GM10248 (cell line): Measurements from ENCODE around the gene SYT17.

Experiments
- CTCF ChIA-PET: fragments of 300-600 bp; sonication (Branson Sonifier 250); formaldehyde crosslinking; extraction: SDS; loops from one replicate; lab custom pipeline; 2021; ENCODE audit warnings: antibody characterized with exemption; lab: Yijun Ruan, JAX
- POLR2A ChIA-PET: fragments of 350-650 bp; sonication (Branson Sonifier 250); formaldehyde crosslinking; extraction: SDS; loops from one replicate; lab custom pipeline; 2020; ENCODE audit warnings: antibody characterized with exemption; lab: Yijun Ruan, JAX
- DNase-seq: peaks from one replicate; pipeline ENCODE4 v3.0.0; 2012; ENCODE audit errors: extremely low spot score
- TF ChIP-seq, protein P1 (sequence below): IDR thresholded peaks from 2 replicates; pipeline ENCODE4 v1.5.1; 2012; ENCODE audit warnings: mild to moderate bottlenecking, low read depth; ENCODE audit errors: extremely low read depth, missing control alignments, control extremely low read depth

Gene SYT17

DNA sequence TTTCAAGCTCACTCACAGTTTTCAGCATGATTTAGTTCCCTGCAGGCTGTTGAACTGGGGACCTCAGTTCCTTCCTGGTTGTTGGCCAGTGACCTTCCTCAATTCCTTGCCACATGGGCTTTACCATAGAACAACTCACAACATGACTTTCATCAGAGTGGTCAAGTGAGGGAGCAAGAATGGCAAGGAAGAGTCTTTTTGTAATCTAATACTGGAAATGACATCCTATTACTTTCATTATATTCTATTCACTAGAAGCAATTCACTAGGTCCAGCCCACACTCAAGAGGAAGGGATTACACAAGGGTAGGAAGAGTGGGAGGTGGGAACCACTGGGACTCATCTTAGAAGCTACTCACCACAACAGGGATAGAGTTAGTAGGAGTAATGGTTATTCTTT, 57.6 kb downstream of the SYT17 start:
- ChIA-PET POLR2A (no interaction called here), CTCF (interaction anchor here (1.0 to 1.6 kb wide), 2 partner anchors 21 to 27 kb away, joined by 3 read pairs; no protein-coding TSS in a partner anchor)
- no peak for DNase-seq
- TF ChIP-seq, protein P1, sequence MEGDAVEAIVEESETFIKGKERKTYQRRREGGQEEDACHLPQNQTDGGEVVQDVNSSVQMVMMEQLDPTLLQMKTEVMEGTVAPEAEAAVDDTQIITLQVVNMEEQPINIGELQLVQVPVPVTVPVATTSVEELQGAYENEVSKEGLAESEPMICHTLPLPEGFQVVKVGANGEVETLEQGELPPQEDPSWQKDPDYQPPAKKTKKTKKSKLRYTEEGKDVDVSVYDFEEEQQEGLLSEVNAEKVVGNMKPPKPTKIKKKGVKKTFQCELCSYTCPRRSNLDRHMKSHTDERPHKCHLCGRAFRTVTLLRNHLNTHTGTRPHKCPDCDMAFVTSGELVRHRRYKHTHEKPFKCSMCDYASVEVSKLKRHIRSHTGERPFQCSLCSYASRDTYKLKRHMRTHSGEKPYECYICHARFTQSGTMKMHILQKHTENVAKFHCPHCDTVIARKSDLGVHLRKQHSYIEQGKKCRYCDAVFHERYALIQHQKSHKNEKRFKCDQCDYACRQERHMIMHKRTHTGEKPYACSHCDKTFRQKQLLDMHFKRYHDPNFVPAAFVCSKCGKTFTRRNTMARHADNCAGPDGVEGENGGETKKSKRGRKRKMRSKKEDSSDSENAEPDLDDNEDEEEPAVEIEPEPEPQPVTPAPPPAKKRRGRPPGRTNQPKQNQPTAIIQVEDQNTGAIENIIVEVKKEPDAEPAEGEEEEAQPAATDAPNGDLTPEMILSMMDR = no peak

DNA sequence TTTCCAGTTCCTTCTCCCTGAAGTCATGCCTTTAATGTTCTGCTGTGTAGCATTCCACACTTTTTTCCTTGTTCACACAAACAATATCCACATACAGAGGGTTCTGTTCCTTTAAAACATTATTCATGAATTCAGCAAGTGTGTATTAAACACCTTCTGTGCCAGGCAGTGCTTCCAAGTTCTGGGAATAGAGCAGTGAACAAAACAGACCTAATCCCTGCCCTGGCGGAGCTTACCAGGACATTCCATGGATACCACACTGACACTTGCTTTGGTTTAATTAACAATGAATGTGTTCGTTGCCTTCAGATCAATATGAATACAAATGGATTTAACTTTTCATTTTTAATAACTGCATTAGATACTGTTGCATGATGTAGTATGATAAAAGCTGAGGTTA, 59.6 kb downstream of the SYT17 start:
- ChIA-PET CTCF (interaction anchor here (0.8 to 1.5 kb wide), 4 partner anchors 17 to 275 kb away, joined by 3 to 5 read pairs (median 4); no protein-coding TSS in a partner anchor), POLR2A (interaction anchor here (0.6 kb wide), 1 partner anchor 159 kb away, joined by 7 read pairs; no protein-coding TSS in a partner anchor)
- no peak for DNase-seq
- TF ChIP-seq, protein P1 = no peak

DNA sequence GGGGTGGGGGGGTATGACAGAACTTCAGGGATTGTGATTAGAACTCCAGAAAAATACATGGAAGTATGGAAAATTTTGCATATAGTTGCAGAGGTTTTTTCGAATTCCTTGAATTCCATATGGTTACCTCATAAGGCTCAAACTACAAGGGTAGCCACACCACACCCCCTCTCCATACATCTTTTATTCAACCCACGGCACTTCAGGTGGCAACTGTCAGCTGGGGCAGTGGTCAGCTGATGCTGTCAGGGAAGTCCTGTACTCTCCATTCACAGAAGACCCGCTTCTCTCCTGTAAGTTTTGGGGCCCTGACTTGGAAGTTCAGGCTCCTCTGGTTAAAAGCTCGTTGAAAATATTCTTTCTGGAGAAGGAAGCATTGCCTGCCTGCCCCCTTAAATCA, 60.0 kb downstream of the SYT17 start:
- no peak for DNase-seq
- TF ChIP-seq, protein P1 = no peak
- ChIA-PET POLR2A (no interaction called here), CTCF (interaction anchor here (0.8 to 1.5 kb wide), 5 partner anchors 20 to 274 kb away, joined by 3 to 5 read pairs (median 3); no protein-coding TSS in a partner anchor)

DNA sequence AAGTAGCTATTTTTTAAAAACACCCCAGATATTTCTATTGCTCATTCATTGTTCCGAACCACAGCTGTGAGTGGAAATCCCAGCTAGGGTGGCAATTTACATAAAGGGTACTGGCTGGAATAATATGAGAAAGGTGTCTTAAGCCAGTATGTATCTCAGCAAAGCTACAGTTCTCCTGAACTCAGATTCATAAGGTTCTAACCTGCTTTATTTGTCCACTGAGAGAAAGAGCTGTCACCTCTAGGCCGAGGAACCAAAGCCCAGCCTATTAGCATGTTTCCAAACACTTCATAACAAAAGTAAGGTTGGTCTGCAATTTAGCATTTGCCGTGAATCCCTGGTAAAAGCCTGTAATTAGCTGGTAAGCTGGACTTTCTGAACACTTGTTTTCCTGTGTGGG, 60.5 kb downstream of the SYT17 start:
- no peak for DNase-seq
- POLR2A ChIA-PET = no interaction called here
- TF ChIP-seq, protein P1 = no peak
- CTCF ChIA-PET = interaction anchor here (0.8 to 2.0 kb wide), 7 partner anchors 10 to 274 kb away, joined by 3 to 6 read pairs (median 3); no protein-coding TSS in a partner anchor

DNA sequence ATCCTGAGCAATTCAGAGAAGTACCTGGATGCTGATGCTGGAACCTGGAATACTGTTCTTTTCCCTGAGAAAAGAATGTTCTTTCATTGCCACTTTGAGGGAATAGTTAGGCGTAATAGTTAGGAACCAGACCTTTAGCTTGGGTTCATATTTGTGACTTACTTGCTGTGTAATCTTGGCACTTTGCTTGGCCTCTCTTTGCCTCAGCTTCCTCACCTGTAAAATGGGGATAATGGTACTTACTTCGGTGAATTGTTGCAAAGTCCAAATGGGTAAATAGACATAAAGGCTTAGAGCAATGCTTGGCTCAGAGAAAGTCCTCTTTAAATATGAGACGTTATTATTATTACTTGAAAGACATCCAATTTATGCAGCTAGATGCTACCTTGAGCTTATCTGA, 62.5 kb downstream of the SYT17 start:
- CTCF ChIA-PET = interaction anchor here (1.3 to 2.0 kb wide), 2 partner anchors 15 to 51 kb away, joined by 3 to 6 read pairs; no protein-coding TSS in a partner anchor
- TF ChIP-seq, protein P1 = no peak
- POLR2A ChIA-PET = no interaction called here
- no peak for DNase-seq

DNA sequence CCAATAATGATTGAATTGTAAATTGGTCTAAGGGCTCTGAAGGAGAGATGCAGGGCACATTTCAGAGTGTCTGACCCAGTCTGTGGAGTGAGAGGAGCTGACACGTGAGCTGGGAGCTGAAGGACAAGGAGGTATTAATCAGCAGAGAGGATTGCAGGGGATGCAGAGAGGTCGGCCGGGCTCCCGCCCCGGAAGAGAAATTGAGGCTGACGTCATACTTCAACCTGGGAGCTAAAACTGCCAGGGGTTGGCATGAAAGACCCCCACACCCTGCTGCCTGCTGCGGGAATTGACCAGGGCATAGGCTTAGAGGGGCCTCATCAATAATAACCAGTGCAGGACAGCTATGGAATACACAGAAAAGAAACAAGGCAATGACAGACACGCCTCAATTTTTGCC, 63.8 kb downstream of the SYT17 start:
- CTCF ChIA-PET = interaction anchor here (2.0 kb wide), 1 partner anchor 53 kb away, joined by 6 read pairs; no protein-coding TSS in a partner anchor
- POLR2A ChIA-PET = no interaction called here
- DNase-seq = no peak
- TF ChIP-seq, protein P1 = no peak
